Activated effector memory CD4-positive, alpha-beta T cell treated with anti-CD3 and anti-CD28 coated beads, Interleukin-2, amount 50 U/mL, for 16 hours (primary cell): ENCODE data around the gene RASL10A.

Experiments
- DNase-seq: peaks from one replicate; pipeline ENCODE4 v3.0.0-alpha.2; 2020

RASL10A gene

DNA sequence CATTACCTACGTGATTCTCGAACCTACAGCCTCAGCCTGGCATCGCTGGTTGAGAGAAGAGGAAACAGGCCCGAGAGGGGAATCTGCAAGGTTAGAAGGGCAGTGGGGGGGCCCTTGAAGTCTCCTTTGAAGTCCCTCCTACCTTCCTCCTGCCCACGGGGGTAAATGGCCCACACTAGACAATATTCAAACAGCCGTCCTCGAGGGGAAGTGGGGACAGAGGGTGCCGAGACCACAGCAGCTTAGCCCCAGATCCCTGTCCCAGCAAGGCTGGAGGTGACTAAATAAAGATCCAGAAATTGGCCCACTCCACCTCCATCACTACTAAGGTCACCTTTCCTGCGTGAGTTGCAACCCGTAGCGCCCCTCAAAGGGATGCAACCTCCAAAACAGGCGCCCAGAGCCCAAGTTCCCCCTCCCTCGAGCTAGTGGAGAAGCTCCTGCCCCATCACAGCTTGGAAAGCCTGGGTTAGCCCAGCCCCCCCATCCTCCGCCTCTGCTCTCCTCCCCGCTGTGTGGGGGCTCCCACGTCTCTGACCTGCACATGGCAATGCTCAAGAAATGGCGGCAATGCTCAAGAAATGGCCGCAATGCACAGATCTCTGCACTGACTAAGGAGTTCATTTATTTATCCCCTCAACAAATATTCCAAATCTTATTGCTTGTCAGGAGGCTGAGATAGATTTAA lies 788 bp upstream of the RASL10A start:
- DNase-seq: no peak

DNA sequence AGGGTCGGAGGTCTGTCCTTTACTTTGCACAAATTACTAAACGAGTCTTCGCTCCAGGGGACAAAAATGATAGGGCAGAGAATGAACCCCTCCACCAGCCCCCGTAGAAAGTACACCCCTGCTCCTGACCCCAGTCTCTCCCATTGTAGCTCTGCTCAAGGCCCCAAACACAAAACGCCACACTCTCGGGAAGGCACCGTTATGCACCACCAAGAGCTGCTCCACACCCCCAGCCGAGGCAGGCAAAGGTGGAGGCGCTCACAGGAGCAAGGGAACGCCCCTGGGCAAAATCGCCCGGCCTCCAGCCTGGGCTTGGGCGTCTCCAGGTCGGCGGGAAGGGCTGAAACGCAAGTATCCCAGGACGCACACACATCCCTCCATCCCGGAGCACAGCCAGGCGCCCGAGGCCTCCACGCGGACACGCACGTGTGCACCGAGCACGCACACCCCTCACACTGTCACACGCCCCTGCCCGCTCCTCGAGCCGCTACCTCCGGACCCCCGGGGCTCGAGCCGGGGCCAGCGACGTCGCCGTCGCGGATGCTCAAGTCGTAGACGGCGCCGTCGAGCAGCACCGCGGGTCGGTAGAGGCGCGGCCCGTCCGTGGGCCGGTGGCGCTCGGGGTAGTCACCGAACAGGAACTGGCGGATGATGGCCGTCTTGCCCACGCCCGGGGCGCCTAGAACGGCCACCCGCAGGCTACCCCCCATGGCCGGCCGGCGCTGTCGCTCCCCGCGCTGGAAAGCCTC lies 786 bp downstream of the RASL10A start:
- DNase-seq: no peak

DNA sequence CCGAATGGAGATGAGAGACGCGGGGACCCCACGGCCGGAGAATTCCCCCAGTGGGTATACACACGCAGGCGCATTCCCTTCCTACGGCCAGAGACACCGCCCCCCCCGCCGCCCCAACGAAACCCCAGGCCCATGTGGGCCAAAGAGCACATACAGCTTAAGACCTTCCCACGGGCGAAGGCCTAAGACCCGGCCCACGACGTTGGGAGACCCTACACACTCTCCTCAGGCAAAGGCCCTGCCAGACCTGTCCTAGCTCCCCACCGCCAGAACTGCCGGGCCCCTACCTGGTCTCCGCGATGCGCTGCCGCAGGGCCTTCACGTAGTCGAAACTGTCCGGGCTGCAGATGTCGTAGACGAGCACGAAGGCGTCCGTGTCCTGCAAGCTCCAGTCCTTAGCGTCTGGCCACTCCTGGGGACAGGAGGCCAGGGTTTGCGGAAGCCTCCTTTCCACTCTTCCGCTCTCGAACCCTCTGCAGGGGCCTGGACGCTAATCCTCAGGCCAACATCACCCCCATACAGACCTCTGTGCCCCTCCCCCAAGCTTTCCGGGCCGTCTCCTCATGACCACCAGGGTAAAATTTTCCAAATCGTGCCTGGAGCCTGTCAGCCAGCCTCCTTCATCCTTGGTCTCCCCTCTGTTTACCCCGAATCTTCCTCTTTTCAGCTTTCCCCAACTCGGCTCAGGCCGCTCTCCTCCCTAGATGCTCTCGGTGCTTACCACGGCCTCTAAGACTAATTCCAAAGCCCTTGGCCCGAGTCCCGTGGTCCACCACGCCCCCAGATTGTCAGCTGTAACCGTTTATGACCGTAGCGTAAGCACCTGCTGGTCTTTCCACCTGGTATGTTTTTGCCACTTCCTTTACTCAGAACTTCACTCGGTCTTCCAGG lies 1.7 kb downstream of the RASL10A start:
- no peak for DNase-seq

DNA sequence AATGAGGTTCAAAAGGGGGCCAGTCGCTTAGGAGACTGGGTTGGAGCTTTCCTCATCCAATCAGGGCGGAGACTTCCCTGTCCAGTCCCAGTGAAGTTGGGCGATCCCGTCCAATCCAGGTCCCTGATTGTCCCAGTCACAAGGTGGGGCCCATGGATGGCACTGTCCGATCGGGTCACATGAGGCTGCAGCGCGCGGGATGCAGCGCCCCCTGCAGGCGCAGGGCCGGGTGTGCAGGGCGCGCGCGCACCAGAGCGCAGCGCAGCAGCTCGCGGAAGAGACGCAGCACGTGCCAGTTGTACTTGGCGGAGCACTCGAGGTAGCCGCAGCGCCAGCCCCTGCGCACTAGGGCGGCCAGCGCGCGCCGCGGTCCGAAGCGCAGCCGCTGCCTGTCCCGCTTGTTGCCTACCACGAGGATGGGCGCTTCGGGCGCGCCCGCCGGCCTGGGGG lies 2.3 kb downstream of the RASL10A start:
- peak; percentile 64 for DNase-seq

DNA sequence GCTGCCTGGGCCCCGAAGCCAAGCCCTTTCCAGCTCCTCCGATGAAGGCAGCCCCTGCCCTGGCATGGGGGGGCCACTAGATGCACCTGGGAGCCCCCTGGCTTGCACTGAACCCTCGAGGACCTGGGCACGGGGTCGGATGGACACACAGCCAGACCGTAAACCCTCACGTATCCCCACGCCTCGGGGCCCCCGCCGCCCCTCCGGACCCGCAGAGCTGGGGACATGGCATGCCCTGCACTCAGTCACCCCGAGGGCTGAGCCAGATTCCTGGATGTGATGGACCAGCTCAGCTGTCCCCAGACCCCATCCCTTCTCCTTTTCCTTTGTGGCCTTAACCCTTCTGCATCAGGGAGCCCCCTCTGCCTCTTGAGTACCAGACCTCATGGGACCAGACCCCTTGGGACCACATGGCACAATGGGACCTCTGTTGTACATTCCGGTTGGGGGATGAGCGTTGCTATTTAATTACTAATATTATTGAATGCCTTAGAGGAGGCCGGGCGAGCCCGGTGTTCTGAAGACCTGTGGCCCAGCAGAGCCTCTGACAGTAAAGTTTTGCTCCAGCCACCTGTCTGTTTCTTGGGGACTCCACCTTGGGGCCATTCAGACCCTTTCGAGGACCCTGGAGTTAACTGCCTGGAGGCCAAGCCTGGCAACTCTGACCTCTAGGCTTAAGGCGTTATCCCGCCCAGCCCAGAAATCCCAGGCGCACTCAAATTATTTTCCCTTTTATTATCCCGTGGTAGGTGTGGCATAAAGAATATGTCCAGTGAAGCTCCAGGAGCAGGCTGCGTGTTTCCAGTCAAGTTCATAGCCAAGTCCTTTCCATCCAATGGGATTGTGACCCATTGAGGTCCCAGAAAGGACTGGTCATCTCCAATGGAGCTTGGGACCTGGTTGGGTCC lies 3.0 kb downstream of the RASL10A start:
- peak; percentile 61 for DNase-seq

DNA sequence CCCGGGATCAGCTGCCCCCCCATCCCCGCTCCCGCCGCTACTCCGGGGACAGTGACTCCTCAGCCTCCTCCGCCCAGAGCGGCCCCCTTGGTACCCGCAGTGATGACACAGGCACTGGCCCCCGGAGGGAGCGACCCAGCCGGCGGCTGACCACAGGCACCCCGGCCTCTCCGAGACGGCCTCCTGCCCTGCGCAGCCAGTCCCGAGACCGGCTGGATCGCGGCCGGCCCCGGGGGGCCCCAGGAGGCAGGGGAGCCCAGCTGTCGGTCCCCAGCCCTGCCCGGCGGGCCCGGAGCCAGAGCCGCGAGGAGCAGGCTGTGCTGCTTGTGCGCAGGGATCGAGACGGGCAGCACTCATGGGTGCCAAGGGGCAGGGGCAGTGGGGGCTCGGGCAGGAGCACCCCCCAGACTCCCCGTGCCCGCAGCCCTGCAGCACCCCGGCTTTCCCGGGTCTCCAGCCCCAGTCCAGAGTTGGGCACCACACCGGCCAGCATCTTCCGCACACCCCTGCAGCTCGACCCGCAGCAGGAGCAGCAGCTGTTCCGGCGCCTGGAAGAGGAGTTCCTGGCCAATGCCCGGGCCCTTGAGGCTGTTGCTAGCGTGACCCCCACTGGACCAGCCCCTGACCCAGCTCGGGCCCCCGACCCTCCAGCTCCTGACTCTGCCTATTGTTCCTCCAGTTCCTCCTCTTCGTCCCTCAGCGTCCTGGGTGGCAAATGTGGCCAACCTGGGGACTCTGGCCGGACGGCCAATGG lies 3.9 kb downstream of the RASL10A start:
- peak; percentile 57 for DNase-seq

DNA sequence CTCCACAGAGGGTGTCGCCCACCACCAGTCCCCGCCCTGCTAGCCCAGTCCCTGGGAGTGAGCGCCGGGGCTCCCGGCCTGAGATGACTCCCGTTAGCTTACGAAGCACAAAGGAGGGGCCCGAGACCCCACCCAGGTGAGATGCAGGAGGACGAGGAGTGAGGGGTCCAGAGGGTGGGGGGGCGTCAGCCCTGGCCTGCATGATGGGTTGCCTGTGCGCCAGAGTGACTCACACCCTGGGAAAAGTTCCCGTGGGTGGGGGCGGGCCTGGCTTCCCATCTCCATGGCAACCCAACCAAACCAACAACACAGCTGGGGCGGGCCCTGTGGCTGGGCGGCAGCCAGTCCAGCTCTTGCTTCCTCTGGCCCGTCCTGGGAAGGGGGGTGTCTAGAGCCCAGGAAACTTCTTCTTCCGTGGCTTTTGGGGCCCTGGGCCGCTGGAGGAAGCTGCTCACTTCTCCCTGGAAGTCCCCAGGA lies 4.6 kb downstream of the RASL10A start:
- DNase-seq: peak; percentile 84

DNA sequence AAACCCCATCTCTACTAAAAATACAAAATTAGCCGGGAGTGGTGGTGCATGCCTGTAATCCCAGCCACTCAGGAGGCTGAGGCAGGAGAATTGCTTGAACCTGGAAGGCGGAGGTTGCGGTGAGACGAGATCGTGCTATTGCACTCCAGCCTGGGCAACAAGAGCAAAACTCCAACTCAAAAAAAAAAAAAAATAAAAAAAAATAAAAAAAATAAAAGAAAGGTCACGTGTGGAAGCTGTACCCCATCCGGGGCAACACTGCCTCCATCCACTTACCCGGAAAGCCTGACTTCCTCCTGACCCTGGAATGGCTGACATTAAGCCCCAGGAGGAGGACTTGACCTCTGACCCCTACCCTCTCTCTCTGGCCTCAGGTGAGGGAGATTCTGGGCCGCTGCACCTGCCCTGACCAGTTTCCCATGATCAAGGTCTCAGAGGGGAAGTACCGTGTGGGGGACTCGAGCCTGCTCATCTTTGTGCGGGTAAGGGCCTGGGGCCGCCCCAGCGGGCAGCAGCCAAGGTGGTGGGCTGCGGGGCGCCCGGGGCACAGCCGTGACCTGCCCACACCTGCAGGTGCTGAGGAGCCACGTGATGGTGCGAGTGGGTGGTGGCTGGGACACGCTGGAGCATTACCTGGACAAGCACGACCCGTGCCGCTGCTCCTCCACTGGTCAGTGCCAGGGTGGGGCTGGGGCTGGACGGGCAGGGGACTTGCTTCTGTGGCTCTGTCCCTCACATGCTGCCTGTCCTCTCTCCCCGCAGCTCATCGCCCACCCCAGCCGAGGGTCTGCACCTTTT lies 5.2 kb downstream of the RASL10A start:
- DNase-seq: peak; percentile 60

DNA sequence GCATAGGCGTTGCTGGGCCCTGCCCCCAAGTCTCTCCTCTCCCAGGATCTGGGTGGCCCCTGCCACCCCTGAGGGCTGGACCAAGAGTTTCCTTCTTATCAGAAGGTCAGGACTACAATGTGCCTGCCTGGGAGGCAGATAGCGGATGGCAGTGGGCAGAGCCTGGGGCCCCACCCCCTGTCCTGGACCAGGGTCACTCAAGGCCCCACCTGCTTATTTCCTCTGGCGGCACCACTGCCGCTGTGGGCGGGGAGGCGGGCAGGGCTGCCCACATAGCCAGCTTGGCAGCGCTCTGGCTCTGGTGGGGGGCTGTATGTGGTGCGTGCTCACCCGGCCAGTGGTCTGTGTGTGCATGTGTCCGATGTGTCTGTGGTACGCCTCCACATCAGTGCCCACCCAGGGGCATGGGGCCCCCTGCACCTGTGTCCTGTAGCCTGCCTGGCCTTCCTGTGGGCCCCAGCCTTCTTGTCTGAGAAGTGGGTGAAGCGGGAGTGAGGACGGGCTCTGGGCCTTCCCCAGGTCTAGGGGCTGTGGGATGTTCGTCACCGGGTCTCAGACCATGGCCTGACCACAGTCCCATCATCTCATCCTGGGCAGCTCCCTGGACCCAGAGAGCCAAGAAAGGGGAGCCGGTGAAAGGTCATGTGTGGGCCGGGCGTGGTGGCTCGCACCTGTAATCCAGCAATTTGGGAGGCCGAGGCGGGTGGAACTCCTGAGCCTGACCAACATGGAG lies 6.0 kb downstream of the RASL10A start:
- peak; percentile 58 for DNase-seq

DNA sequence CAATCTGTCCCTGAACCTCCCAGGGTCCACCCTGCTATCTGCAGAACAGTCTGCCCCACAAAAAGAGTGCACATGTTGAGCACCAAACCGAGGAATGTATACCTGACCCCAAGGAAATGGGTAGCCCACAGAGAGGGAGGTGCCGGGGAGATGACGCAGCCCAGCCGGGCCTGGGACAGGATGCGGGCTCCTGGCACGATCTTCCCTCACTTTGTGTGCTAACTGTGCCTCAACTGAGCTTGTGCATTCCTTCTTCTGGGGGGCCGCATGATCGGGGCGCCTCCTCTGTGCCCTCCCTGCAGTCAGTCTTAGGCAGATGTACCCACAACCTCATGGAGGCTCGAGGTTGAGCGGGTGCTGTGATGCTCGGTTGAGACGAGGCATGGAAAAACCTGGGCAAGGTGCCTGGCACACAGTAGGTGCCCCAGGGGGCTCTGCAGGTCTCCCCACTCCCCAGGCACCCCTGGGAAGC lies 6.7 kb downstream of the RASL10A start:
- DNase-seq: peak; percentile 67

DNA sequence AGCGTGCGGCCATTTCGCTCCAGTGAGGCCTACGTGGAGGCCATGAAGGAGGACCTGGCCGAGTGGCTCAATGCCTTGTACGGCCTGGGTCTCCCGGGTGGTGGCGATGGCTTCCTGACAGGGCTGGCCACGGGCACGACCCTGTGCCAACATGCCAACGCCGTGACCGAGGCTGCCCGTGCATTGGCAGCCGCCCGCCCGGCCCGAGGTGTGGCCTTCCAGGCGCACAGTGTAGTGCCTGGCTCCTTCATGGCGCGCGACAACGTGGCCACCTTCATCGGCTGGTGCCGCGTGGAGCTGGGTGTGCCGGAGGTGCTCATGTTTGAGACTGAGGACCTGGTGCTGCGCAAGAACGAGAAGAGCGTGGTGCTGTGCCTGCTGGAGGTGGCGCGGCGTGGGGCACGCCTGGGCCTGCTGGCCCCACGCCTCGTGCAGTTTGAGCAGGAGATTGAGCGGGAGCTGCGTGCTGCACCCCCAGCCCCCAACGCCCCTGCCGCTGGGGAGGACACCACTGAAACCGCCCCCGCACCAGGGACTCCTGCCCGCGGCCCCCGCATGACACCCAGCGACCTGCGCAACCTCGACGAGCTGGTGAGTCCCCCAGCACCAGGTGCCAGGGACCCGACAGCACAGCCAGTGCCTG lies 7.2 kb downstream of the RASL10A start:
- DNase-seq: peak; percentile 61

DNA sequence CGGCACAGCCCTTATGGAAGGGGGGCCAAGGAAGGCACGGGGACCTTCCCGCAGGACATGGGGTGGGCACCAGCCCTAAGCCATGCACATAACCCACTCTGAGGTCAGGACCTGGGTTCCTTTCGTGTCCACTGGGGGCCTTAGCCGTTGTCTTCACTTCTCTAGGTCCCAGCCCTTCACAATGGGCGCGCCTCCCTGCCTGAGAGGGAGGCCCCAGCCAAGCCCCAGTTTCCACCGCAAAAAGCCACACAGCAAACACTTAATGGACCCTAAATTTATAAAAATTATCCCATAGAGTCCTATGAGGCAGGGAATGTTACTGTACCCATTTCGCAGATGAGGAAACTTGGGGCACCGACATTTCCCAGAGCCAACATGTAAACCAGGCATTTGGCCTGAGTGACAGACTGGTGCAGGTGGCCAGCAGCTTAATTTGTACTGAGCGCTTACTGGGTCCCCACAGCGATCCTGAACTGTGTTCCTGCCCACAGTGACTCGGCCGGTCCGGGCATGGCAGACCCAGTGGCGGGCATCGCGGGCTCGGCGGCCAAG lies 7.8 kb downstream of the RASL10A start:
- no peak for DNase-seq

DNA sequence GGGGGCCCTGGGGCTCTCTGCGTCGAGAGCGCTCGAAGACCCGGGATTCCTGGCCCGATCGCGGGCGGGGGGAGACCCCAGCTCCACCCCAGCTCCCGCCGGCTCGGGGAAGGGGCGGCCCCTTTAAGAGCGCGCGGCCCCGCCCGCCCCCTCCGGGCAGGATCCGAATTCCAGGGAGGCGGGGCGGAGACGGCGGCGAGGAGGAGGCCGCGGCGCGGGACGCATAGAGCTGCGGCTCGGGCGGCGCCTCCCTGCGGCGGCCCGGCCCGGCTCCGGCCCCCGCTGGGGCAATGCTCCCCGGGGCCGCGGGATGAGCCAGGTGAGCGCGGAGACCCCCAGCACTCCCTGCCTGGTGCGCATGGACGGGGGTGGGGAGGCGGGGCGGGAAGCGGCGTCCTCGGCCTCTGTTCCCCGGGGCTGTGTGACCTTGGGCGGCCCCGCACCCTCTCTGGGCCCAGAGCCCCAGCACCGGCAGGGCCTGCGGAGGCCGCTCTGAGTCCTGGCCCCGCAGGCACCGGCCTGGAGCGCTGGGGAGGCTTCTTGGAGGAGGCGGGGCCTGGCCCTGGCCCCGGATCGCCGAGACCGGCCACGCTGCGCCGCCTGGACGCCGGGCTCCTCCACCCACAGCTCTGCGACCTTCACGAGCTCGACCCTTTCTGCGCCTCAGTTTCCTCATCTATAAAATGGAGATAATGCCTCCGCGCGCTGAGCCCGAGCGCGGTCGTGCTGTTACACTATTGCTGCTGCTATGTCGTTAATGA lies 8.5 kb downstream of the RASL10A start:
- DNase-seq: peak; percentile 79

DNA sequence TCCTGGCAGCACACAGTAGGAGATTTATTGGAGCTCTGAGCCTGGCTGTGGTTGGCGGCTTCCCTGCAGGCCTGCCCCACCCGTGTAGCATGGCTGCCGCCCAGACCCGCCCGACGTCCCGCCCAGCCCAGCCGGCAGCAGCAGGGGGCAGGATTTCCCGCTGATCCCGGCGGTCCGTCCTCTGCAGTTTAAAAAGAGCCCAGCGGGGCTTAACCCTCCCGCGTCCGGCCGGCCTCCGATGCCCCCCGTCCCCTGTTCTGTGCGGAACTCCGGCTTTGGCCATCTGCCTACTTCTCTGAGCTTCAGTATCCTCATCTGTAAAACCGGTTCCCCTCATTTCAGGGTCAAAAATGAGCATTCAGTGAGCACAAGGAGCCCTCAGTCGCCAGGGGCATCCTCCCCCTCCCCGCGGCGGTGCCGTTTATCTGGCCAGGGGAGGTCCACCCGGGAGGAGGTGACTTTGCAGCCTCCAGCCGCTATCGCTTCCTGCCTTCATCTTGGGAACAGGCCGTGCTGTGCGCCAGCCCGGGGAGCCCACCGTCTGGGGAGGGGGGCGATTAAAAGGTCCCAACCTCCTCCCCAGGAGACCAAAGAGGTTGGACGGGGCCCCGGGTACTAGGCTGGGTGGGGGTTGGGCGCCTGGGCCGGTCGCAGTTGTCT lies 9.2 kb downstream of the RASL10A start, which contains the start of gene GAS2L1:
GAS2L1 (plus strand) TSS at position 476 of the 660 bp plus-strand sequence. CDS start 1,456 bp downstream, outside the sequence.
- peak; percentile 77 for DNase-seq

DNA sequence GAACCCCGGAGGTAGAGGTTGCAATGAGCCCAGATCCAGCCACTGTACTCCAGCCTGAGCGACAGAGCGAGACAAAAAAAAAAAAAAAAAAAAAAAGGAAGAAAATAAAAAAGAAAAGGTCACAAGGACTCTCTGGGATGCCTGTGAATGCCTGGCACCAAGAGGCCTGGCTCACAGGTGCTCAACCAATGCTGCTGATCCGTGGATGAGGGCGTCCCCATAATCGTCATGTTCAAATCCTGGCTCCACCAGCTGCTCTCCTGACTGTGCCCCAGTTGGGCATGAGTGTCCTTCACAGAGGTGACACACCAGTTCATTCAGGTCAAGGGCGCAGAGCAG lies 9.7 kb downstream of the RASL10A start:
- DNase-seq: no peak

DNA sequence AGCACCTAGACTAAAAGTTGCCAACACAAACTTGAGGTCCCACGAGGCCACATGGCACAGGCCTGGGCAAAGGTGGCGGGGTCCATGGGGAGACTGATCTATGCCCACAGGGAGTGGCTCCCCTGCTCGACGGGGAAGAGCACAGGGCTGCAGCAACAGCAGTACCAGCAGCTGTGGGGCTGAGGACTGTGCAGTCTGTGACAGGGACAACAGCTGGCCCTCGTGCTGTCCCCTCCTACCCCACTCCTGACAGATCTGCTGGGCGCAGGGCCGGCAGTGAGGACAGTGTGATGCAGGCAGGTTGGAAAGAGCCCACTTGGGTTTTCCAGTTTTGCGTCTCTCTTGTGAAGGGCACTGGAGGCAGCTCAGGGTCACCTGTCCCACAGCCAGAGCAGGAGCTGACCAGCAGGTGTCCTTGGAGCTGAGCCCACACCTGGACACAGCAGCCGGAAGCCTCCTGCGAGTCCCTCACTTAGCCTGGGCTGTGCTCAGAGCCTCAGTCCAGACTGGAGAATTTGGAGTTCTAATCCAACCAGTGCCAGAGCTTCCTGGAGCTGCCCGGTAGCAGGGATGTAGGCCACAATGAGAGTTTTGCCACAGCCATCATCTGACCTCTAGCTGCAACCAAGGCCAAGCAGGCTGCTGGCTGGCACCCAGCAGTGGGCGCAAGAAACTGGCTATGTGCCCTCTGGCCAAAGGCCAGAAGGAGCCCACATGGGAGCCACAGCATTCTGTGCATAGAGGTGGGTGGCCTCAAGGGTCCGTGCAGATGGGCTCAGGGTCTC lies 12.6 kb downstream of the RASL10A start:
- peak; percentile 62 for DNase-seq

DNA sequence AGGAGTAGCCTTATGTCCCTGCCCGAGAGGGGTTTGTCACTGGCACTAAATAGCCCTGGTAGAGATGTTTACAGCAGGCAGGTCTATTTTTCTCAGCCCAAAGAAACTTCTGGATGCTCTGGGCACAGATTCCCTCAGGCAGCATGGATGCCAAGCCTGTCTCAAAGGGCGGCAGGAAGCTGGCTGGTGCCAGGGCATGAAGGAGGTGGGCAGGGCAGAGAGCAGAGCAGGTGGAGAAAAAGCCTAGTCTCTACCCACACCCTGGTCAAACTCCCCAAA lies 13.2 kb downstream of the RASL10A start:
- no peak for DNase-seq
